GM18517 (cell line): ENCODE results near the gene PTGDS.
"Not testable (repeated sequence)": the region's sequence is repeated elsewhere in the genome, so short reads cannot be mapped to it uniquely, and the experiment has no call there.

ENCODE experiments used
- ATAC-seq: cut with Tn5 transposase; IDR thresholded peaks from one replicate; pipeline ENCODE4 v1.9.1; 2021; ENCODE audit warnings: mild to moderate bottlenecking, moderate library complexity; ENCODE audit not compliant: unreplicated experiment

PTGDS gene

DNA sequence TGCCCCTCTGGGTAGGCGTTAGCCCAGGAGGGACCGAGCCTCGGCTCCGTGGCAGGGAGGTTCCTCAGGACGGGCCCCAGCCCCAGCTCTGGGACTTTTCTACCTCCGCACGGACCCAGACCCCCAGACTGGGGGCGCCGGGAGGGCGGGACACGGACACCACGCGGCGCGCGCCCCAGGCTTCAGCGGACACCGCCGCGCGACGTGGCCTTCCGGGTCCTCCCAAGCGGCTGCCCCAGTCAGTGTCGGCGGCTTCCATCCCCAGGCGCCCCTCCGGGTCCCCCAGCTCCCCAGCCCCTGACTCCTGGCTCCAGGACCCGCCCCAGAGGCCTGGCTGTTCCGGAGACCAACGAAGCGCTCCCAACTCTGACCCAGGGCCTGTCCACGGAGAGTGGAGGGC lies 8.5 kb downstream of the PTGDS start:
- ATAC-seq, result no peak

DNA sequence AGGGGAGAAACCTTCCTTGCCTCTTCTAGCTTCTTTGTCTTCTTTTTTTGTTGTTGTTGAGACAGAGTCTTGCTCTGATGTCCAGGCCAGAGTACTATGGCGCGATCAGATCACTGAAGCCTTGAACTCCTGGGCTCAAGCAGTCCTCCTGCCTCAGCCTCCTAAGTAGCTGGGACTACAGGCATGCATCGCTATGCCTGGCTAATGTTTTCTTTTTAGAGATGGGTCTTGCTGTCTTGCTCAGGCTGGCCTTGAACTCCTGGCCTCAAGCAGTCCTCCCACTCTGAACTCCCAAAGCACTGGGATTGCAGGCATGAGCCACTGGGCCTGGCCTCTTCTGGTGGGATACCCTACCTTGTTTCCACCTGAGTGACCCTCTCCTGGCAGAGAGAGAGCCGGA lies 11.6 kb downstream of the PTGDS start:
- no peak for ATAC-seq

DNA sequence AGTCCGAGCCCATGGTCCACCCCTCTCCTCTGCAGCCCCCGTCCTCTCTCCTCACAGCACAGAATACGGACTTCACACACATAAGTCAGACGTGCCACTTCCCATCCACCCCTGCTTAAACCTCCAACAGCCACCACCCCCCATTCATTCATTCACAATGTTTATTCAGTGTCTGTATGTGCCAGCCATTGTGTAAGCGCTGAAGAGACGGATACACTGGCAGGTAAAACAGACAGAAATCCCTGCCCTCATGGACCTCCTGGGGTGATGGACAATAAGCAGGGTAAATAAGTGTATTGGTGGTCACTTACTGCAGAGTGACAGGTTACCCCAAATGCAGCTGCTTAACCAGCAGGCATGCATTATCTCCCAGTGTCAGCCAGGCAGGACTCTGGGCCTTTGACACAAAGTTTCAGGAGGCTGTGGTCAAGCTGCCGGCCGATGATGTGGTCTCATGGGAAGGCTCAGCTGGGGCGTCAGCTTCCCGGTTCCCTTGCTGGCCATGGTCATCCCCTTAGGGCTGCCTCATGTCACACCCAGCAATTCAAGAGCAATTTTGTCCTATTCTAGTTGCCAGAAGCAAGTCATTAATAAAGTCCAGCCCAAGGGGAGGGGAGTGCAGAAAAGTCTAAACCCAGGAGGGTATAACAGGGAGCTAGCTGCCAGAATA lies 13.1 kb downstream of the PTGDS start:
- no peak for ATAC-seq

DNA sequence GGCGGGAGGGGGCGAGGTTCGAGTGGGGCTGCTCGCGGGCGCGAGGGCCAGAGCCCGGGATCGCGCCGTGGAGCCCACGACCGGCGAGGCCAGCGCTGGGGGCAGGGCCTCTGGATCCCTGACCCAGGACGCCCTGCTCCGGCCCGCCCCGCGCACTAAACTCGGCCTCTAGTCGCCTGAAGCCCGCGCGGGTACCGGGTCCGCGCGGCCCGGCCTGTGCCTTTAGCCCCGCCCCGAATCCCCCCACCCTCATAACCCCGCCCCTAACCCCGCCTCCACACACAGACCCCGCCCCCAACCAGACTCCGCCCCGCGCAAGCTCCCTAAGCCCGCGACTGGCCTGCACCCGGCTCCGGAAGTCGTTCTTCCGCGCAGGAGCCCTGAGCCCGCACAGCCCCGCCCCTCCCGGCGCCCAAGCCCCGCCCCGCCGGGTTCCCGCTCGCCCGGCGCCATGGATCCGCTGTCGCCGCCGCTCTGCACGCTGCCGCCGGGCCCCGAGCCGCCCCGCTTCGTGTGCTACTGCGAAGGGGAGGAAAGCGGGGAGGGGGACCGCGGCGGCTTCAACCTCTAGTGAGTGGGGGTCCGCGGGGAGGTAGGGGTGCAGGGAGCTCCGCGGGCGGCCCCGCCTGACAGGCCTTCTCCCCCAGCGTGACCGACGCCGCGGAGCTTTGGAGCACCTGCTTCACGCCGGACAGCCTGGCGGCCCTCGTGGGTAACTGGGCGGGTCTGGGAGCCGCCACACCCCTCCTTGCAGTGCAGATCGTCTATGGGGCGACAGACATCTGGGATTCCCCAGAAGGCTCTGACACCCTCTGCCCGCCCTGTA lies 14.9 kb downstream of the PTGDS start, which contains the start of gene PAXX:
TSS of gene PAXX (plus strand) at position 430 of the 826 bp plus-strand sequence. CDS start at position 452, 22 bp downstream.
- peak; percentile 71 for ATAC-seq

DNA sequence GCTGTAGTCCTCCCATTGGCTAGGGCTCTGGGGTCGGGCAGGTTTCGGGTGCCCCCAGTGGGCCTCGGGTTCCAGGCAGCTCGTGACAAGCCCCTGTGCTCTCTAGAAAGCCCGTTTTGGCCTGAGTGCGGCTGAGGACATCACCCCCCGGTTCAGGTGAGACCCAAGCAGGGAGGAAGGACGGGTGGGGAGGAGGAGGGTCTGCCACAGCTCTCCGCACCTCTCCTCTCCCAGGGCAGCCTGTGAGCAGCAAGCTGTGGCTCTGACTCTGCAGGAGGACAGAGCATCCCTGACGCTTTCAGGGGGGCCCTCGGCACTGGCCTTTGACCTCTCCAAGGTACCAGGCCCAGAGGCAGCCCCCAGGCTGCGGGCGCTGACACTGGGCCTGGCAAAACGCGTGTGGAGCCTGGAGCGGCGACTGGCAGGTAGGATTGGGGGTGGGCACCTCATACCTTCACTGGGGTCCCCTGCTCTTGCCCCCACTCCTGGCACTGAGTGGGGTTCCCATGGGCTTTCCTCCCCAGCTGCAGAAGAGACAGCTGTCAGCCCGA lies 15.6 kb downstream of the PTGDS start:
- no peak for ATAC-seq

DNA sequence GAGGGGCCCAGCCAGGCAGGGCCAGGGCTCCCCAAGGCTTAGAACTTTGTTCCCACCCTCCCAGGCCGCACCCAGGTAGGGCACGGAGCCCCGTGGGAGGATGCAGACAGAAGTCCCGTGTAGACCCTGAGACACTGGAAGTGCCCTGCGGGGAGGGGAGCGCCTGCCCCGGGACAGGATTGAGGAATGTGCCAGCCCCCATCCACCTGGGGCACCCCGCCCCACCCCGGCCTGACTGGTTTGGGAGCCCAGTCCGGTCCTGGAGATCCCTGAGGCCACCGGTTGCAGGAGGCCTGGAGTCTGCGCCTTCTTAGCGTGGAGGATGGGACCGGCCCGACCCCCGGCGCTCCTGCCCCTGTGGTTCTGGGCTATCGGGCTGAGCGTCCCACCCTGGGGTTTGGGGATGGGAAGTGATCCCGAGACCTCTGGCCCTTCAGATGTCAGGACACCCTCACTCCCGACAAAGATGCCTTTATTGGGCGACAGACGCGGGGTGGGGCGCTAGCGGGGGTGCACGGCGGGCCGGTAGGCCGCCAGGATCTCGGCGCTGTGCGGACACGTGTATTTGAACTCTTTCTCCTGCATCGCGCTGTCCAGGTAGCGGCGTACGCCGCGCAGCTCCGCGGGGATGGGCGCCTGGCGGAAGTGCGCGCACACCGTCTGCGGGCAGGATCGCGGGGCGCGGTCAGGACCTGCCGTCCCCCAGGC lies 17.0 kb downstream of the PTGDS start:
- ATAC-seq, result no peak

DNA sequence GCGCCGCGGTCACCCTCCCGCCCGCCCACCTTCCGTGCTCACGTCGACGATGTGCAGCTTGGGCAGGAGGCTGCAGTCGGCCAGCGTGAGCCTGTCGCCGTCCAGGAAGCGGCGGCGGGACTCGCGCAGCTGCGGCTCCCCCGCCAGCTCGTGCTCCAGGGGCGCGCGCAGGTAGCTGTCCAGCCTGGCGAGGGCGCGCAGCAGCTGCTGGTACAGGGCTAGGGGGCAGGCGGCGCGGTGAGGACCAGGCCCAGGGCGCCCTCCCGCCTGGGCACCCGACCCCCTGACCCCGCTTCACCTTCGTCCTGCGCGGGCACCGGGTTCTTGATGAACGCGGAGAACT lies 17.6 kb downstream of the PTGDS start:
- ATAC-seq, result no peak

GRCh38 chr9:136995362-136995761 lies 18.1 kb downstream of the PTGDS start:
- no peak for ATAC-seq

DNA sequence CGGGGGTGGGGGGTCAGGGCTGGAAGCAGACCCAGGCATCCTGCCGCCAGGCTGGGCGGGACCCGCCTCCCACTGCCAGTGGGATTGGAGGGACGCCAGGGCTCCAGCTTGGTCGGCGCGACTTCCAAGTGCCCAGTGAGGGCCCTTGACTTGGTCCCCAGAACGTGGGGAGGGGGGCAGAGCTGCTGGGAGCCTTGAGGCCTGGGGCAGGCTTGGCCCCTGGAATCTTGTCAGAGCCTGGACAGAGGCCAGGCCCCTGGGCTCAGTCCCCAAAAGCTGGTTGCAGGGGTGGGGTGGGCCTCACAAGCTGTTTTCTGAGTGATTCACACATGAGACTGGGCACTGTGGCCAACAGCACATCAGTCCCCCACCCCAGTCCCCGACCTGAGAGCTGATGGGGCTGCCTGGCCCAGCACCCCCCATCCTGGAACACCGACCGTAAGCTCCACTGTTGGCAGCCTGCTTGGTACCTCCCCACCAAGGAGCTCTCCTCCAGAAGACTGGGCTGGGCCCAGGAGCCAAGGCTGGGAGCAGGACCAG lies 18.5 kb downstream of the PTGDS start:
- ATAC-seq, result no peak

DNA sequence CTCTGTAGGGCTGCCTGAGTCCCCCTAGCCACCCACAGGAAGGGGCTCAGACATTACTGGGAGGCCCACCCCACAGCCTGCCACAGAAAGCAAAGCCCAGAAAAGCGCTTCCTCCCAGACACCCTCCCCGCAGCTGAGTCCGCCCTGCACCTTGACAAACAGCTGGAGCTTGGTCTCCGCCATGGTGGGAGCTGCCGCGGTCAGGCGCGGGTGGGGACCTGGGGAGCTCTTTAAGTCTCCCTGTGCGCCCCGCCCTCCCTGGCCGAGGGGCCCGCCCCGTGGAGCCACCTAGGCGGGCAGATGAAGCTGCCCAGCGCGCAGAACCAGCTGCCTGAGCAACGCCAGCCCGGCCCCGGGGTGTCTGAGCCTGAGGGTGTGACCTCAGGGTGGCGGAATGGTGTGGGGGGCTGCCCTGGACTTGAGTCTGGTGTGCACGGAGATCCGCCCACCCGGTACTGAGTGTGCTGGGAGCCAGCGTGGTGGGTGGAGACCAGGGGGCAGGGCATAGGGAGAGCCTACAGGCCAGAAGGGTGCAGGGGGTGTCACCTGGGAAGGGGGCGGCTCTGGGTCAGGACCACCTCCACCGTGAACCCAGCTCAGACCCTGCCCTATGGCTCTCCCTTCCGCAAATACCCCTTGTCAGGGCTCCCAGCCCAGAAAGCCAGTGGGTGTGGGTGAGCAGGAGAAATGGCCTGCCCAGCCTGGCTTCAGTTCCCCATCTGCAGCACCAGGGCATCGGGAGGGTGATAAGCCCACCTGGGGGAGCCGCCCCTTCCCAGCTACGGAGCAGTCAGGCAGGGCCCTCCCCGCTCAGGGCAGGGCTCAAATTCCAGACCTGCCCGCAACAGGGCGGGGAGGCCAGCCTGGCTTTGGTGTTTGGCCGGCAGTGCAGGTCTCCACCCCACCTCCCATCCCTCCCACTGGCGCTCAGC lies 19.3 kb downstream of the PTGDS start, which contains the start of gene CLIC3:
TSS of gene CLIC3 (minus strand) at position 208 of the 932 bp plus-strand sequence. CDS start at position 183, 25 bp downstream.
- ATAC-seq, result no peak

- ATAC-seq, result no peak
Observed at GRCh38 chr9:136997371-136997770, 20.1 kb downstream of the PTGDS start.

- no peak for ATAC-seq
Observed at GRCh38 chr9:136997830-136998234, 20.5 kb downstream of the PTGDS start.

GRCh38 chr9:137000177-137000930 lies 23.1 kb downstream of the PTGDS start:
- ATAC-seq, result peak; percentile 89

GRCh38 chr9:137001857-137002645 lies 24.7 kb downstream of the PTGDS start:
- no peak for ATAC-seq

DNA sequence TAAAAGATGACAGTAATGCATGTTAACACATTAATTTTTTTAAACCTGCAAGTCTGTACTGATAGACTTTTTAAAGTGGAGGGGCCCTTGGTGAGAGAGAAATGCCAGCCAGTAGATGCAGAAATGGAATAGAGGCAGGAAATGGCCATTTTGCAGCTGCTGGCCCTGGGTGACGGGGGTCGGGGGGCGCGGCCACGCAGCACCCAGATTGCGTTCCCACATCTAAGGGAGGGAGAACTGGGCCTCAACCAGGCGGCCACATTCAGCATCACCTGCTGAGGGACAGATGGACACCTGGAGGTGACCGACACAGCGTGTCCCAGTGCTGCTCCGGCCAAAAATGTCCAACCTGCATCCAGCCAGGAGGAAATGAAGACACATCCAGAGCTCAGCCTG lies 25.3 kb downstream of the PTGDS start:
- no peak for ATAC-seq

DNA sequence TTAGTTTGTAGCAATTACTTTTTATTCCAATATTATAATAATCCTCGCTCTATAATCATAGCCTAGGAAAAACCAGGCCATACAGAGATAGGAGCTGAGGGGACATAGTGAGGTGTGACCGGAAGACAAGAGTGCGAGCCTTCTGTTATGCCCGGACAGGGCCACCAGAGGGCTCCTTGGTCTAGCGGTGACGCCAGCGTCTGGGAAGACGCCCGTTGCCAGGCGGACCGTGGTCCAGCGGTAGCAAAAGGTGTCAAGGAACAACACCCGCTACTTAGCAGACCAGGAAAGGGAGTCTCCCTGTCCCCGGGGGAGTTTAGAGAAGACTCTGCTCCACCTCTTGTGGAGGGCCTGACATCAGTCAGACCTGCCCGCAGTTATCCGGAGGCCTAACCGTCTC lies 27.0 kb downstream of the PTGDS start:
- ATAC-seq, result not testable (repeated sequence)

GRCh38 chr9:137006116-137007003 lies 29.1 kb downstream of the PTGDS start:
- no peak for ATAC-seq
